GM19035 (cell line): Measurements from ENCODE around the gene LIX1L.
A peak's percentile ranks its signal among the peaks of the same experiment; 100 is the strongest.

Experiments used
- ATAC-seq: cut with Tn5 transposase; IDR thresholded peaks from one replicate; pipeline ENCODE4 v1.9.1; 2021; ENCODE audit not compliant: unreplicated experiment

Gene LIX1L

DNA sequence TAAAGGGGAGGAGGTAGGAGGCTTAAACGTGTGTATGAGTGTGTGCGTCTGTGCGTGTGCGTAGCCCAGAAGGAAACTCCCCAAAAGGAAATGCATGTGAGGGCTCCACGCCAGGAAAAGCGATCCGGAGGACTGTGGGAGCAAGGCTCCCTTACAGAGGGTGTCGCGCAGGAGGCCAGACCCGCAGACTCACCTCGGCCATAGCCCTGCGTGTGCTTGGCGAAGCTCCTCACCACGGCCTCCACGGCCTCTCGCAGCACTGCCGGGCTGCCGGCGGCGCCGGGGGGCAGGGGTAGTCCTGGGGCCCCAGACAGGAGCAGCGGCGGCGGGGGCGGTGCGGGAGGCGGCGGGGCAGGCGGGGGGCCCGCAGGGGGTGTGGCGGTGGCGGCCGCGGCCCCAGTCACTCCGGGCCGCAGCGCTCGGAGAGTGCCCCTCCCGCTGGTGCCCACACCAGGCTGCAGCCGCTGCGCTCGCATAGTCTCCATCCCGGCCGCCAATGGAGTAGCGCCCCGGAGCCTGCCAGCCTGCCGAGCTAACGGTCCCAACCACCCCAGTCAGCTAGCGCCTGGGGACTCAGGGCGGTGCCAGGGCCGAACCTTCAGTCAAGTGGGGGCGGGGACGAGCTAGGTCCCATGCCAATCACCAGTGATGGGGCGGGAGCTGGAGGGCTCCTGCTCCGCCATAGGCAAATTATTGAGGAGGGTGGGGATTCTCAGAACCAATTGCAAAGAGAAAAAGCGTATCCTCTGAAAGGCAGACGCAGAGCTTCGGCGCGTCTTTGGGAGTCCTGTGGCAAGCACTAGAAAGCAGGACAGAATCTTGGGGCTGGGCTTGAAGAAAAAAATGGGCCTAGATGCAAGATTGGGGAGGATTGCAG lies at the start of gene LIX1L:
Gene LIX1L, minus strand, starts transcription at position 575 of the 877 bp plus-strand sequence. Its CDS starts 90 bp downstream, at position 485.
- peak; percentile 89 for ATAC-seq

DNA sequence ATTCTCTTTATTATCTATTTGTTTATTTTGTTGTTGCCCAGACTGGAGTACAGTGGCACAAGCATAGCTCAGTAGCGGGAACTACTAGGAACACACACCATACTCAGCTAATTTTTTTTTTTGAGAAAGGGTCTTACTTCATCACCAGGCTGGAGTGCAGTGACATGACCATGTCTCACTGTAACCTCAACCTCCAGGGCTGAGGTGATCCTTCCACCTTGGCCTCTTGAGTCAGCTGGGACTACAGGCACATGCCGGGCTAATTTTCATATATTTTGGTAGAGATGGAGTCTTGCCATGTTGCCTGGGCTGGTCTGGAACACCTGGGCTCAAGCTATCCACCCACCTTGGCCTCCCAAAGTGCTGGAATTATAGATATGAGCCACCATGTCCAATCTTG lies 43.9 kb upstream of the LIX1L start:
- no peak for ATAC-seq

DNA sequence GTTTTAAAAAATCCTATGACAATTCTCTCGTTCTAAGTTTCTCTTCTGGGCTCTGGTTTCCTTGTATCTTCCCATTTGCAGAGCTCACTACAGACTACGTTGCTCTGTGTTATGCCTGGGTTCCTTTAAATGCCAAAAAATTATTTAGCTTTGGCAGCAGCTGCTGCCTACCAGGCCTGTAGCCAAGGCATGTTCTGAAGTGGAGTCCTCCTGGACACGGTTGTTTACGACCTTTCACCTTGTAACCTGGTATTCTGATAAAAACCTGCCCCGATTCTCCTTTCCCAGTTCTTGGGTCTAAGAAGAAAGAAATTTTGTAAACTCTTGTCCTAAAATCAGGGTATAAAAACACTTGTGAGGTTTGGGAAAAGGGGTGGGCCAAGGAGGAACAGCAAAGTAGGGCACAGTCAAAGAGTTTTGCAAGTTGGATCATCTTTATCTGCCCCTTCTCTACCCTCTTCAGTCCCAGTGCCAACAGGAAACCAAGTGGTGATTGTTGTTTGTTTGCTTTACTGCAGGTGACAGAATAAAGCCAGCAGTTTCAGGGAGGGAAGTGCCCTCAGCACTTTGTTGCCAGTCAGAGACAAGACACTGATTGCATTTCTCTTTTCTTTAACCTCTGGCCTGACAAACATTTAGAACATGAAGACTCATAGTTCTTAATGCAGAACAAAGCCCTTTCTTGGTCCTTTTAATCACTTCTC lies 41.7 kb upstream of the LIX1L start:
- no peak for ATAC-seq

DNA sequence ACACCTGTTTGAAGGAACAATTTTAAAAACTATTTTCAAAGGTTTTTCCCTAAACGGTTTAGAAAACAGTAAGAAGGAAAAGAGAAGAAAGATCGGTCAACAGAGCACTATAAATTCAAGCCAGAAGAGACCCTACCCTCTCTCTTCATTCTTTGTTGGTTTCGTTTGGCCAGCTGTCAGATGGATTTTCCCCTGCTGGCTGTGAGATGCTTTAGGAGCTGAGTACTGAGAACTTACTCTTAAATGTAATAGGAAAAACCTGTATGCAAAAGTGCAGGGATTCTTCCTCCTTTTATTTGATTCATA lies 39.9 kb upstream of the LIX1L start:
- ATAC-seq, result no peak

DNA sequence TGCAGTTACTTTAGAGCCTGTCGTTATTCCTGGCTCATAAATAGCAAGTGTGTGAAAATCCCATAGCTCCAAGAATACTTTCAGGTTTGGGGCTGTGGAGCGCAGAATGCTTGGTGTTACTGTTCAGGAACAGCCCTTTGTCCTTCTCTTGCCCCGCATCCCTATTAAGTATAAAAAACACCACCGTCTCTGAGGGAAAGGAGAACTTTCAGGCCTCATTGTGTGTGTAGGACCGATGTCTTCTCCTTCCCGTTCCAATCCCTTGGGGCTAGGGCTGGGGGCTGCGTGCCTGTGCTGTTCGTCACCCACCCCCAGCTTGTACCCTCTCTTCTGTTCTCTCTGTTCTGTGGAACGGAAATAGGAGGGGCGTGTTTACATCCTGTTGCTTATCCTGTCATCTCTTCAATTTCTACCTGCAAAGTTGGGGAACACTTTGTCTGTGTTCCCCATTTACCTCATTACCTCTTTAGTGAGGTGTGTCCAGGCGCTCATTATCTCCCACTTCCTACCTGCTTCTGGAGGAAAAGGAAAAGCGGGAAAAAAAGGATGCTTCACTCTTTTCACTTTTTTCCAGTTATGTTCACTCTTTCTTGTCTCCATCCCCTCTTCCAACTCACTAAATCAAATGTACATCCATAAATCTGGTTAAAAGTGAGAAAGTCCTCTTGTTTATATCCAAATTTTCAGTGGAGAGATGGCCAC lies 39.4 kb upstream of the LIX1L start:
- peak; percentile 35 for ATAC-seq

DNA sequence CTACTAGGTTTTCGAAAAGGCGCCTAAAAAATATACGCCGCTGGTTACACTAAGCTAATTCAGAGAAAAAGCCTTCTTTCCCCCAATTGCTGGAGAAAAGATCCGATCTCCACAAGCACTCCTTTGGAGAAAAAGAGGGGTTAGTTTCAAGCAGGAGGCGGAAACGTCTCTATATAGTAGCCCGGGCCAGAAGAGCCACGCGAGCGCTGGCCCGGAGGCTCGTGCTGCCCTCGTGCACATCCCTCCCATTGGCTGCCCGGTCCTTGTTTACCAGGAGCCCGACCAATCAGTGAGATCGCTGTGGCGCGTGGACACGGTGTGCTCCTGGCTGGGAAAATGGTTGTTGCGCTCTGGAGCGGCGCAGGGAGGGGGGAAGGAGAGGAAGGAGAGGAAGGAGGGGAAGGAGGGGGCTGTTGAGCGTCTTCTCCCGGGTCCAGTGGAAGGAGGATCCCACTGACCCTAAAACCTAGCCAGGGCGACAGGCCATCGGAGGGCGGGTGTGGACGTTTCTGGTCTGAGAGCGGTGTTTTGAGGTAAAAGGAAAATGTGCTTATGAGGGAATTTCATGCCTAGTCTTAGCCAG lies 38.7 kb upstream of the LIX1L start, which contains the start of gene TXNIP:
Gene TXNIP, minus strand, starts transcription at position 147 of the 583 bp plus-strand sequence. CDS start 313 bp downstream, outside the sequence.
- peak; percentile 96 for ATAC-seq

DNA sequence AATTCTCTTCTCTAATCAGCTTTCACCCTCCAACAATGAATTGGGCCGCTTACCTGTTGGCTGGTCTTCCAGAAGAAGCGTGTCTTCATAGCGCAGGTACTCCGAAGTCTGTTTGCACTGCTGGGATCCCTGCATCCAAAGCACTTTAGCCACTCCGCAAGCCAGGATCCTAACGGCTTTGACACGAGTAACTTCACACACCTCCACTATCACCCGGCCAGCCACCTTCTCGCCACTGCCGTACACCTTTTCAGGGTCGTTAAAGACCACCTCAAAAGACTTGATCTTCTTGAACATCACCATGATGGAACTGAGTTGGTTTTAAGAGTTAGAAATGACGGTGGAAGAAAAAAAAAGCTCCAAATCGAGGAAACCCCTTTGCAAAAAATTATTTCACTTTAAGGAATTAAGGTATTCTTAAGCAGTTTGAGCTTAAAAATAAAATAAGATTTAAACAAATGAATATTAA lies 38.2 kb upstream of the LIX1L start:
- ATAC-seq, result no peak

DNA sequence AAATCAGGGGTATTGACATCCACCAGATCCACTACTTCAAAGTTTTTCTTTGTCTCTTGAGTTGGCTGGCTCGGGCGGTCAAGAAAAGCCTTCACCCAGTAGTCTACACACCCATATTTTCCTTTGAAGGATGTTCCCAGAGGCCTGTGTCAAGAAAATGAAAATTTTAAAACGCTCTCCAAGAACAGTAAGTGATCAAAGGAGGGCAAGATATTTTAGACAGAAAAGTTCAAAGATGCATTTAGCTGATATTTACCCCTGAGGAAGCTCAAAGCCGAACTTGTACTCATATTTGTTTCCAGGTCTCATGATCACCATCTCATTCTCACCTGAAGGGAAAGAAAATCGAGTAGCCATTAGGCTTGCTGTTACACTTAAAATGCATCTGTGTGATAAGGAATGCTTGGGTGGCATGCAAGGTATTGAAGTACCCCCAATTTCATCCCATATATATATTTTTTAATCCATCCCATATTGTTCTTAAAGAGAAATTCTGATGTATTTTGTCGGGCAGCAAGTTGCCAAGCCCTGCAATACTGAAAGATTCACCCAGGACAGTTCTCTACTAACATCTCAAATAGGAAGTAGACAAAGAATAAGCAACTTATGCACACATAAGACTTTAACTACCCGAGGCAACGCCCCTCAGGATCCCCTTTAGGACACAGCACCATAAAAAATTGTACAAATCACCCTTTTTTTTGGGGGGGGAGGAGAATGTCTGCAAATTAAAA lies 37.5 kb upstream of the LIX1L start:
- ATAC-seq, result no peak

DNA sequence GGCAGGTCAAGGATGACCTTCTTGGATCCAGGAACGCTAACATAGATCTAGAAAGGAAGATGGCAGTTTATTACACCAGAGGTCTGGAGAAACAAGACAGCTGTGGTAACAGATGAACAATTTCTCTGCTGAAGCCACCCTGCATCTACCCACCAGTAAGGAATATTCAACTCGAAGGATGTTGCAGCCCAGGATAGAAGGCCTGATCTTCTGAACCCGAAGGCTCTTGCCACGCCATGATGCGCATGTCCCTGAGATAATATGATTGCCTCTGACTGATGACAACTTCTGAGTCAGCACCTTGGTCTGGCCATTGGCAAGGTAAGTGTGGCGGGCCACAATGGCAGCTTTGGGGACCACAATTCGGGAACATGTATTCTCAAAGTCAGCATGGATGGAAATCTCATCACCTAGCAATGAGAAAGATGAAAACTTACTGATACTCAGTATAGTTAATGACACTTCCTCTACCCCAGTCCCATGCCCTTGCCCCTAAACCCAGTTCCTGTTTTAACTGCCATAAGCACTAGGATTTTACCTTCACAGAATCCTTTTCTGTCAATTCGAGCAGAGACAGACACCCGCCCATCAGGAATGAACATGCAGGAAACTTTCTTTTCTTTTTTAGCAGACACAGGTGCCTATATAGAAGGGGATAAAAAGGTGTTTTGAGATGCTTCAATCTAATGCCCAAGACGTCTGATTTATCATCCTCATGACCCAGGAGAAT lies 36.7 kb upstream of the LIX1L start:
- no peak for ATAC-seq

DNA sequence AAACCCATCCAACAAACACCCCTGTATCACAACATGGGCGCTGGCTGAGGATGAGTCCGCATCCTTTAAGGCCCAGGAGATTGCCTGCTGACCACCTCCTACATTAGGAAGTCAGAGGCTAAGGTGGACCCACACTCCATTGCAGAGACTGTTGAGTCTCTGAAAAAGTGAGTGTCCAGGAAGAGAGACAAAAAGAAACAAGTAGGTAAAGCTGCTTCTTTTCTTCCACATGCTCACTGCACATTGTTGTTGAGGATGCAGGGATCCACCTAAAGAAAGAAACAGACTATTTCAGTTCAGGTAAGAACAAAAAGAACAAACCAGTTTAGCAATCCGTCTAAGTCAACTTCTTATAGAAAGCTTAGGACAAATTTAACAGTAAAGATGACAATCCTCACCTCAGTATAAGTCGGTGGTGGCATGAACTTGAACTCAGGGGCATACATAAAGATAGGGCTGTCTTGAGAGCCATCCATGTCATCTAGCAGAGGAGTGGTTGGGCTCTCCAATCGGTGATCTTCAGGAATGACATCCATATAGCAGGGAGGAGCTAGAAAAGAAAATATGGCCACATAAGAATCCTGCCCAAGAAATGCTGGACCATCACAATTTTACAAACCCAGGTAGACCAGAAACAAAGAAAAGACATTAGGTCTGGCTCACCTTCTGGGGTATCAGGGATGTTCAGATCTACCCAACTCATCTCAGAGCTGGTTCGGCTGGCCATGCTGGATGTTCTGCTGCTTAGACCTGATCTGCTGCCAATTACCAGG lies 36.0 kb upstream of the LIX1L start:
- ATAC-seq, result no peak

DNA sequence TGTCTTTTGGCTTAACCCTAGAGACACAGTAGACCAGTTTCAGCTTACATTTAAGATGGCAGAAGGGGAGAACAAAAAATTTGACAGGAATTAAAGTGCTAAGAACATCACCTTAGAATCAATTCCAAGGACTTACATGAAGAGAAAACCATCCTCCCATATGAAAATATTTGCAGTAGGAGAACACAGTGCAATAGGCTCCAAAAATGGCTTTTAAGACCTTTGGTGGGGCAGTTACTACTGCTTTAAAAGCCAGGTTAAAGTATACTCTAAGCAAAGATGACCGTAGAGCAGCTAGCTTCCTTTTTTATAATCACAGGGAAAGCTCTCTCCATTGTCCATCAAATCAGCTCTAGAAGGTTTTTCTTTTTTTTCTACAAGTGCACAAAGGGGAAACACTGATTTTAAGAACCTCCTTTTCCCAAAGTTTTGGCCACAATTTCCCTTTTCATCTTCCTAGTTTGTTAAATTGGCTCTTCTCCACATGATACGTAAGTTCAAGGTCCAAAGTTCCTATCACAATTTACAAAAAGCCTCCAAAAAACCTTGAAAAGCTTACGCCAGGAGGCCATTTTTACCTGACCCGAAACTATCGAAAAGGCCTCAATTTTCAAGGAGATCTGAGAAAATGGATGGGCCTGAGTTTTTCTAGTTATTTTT lies 35.3 kb upstream of the LIX1L start:
- ATAC-seq, result no peak

DNA sequence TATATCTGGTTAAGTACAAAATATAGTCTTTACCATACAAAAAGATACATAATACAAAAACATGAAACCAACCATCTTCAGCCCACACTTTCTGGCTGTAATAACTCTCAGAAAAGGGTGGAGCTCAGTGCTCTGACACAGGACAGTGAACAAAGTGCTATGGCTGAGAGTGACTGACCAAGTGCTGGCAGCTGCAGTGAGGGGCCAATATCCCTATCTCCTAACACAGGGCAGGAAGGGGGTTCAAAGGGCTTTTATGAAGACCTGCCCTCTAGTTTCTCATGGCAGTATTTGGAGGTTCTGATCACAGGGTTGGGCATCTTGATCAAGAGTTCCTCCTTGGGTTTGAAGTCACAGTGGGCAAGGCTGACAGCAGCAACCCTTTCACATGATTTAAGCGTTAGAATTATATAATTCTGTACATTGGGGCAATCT lies 34.7 kb upstream of the LIX1L start:
- no peak for ATAC-seq

DNA sequence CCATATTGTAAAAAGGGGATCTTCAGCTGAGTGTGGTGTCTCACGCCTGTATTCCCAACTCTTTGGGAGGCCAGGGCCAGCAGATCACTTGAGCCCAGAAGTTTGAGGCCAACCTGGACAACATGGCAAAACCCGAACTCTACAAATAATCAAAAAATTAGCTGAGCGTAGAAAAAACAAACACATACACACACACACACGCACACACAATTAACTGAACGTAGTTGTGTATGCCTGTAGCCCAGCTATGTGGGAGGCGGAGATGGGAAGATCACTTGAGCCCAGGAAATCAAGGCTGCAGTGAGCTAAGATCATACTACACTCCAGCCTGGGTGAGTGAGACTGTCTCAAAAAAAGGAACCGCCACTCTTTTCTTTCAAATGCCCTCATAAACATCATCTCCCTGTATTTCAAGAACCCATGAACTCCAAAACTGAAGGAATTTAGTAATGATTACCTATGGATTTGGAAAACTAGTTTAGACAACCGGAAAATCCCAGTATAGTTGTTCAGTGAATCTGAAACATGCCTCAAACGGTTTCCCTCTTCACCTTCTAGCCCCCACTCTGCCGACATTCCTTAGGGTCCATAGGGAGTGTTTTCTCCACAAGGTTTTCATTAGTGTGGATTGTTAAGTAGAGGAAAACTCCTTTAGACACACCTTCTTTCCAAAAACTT lies 34.1 kb upstream of the LIX1L start:
- ATAC-seq, result no peak

DNA sequence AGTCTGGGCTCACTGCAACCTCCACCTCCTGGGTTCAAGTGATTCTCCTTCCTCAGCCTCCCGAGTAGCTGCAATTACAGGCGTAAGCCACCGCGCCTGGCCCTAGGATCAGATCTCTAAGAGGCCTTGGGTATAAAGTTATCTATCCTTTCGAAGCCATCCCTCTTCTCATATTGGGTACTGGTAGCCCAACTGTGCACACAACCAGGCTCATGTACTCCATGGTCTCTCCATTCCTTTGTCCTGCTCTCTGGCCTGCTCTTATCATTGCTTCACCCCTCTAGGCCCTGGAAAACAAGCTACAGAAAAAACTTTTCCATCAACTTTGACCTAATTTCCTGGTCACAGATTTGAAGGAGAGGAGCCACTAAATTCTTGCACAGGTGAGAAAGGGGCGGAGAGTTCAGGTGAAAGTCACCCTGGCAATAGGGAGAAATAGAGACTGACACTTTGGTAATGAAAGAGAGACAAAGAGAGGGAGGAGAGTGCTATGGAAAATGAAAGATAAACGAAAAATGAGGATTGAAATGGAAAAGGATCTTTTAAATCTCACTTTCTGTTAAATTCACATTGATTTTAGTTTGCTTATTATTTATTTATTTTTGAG lies 32.5 kb upstream of the LIX1L start:
- ATAC-seq, result no peak

DNA sequence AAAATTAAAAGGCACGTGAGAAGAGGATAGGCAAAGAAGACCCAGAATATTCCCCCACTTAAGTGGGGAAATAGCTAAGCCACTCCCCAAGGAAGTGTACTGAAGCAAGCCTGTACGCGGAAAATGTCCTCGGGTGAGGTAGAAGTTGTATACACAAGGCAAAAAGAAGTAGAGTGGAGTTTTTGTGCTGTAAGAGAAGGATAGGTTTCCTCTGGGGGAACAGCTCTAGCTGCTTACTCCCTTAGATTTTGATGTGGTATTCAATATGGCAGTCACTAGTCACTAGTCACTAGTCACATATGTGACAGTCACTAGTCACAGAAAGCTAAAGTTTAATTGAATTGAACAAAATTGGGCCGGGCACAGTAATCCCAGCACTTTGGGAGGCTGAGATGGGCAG lies 31.0 kb upstream of the LIX1L start:
- ATAC-seq, result no peak

DNA sequence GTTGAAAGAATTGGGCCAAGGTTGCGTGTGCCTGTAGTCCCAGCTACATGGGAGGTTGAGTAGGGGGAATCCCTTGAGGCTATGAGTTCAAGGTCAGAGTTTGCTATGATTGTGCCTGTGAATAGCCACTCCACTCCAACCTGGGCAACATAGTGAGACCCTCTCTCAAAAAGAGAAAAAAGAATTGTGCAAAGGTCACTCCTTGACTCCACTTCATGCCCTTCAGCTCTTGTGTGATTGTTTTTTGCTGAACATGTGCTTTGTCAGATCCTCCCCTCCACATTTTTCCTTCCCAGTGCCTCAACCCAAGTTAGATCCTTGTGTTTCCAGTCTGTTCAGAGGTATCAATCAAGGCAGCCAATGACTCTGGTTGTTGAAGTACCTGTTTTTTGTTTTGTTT lies 30.1 kb upstream of the LIX1L start:
- no peak for ATAC-seq

DNA sequence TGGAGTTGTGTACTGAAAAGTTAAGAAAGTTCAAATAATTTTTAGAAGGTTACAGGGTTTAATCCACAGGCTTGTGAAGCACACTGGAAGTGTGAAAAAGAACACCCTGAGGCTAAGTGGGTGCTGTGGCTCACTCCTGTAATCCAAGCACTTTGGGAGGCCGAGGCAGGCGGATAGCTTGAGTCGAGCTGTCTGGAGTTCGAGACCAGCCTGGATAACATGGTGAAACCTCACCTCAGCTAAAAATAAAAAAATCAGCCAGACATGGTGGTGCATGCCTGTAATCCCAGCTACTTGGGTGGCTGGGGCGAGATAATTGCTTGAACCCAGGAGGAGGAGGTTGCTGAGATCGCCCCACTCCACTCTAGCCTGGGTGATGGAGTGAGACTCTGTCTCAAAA lies 28.7 kb upstream of the LIX1L start:
- no peak for ATAC-seq
